HG03432 (cell line): ENCODE measurements around the gene IBTK.

Experiments
- ATAC-seq: cut with Tn5 transposase; IDR thresholded peaks from one replicate; pipeline ENCODE4 v1.9.1; 2021; ENCODE audit warnings: mild to moderate bottlenecking, moderate library complexity; ENCODE audit not compliant: unreplicated experiment

IBTK gene

GRCh38 chr6:82123632-82124031 is 123.9 kb downstream of the IBTK start:
- ATAC-seq: no peak
